ENCODE data around the gene IGFBPL1. TPM values are rescaled to one million over a fixed set of nuclear protein-coding genes. Genes with fewer than 3 reads are reported as not detected.

Gene IGFBPL1
- total RNA-seq, 1 donor from 2014 or later, result not detected

GRCh38 chr9:38376021-38376670 lies 48.1 kb downstream of the IGFBPL1 start:
- TF ChIP-seq, protein P1, sequence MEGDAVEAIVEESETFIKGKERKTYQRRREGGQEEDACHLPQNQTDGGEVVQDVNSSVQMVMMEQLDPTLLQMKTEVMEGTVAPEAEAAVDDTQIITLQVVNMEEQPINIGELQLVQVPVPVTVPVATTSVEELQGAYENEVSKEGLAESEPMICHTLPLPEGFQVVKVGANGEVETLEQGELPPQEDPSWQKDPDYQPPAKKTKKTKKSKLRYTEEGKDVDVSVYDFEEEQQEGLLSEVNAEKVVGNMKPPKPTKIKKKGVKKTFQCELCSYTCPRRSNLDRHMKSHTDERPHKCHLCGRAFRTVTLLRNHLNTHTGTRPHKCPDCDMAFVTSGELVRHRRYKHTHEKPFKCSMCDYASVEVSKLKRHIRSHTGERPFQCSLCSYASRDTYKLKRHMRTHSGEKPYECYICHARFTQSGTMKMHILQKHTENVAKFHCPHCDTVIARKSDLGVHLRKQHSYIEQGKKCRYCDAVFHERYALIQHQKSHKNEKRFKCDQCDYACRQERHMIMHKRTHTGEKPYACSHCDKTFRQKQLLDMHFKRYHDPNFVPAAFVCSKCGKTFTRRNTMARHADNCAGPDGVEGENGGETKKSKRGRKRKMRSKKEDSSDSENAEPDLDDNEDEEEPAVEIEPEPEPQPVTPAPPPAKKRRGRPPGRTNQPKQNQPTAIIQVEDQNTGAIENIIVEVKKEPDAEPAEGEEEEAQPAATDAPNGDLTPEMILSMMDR (IDR thresholded peaks at IDR 0.05), result no peak
- TF ChIP-seq POLR2A (IDR thresholded peaks at IDR 0.05), result no peak
- TF ChIP-seq POLR2AphosphoS5 (IDR thresholded peaks at IDR 0.05; ENCODE audit: insufficient read depth in 1 of 2, low read depth in 1 of 2), result no peak
- intact Hi-C loops (cut with DNase I), result loop anchor here (10.0 kb wide), 1 partner anchor 49 kb away; the partner anchor contains the start of gene IGFBPL1
- H3K9me3 ChIP-seq, result no peaks in the 10 kb centered on the region
- no peak overlapping the region for H3K27ac ChIP-seq
- H3K4me3 ChIP-seq, result no peak overlapping the region
- no peak for DNase-seq (ENCODE audit: extremely low spot score in 2 of 2)
- H3K36me3 ChIP-seq, result no peaks in the 10 kb centered on the region
- no peaks in the 10 kb centered on the region for H3K27me3 ChIP-seq
- H3K4me1 ChIP-seq, result peaks cover 6% of the 10 kb centered on the region

- intact Hi-C loops (cut with DNase I), result loop anchor here (10.0 kb wide), 1 partner anchor 49 kb away; the partner anchor contains the start of gene IGFBPL1
- DNase-seq (ENCODE audit: extremely low spot score in 2 of 2), result no peak
- Histone ChIP-seq H3K9me3 (no peaks in the 10 kb centered on the region), H3K4me3 (no peak overlapping the region), H3K27ac (no peak overlapping the region), H3K27me3 (no peaks in the 10 kb centered on the region), H3K36me3 (no peaks in the 10 kb centered on the region), H3K4me1 (peaks cover 6% of the 10 kb centered on the region)
- no peak for TF ChIP-seq POLR2A (IDR thresholded peaks at IDR 0.05)
- TF ChIP-seq, protein P1 (IDR thresholded peaks at IDR 0.05), result no peak
- TF ChIP-seq POLR2AphosphoS5 (IDR thresholded peaks at IDR 0.05; ENCODE audit: insufficient read depth in 1 of 2, low read depth in 1 of 2), result no peak
Observed at GRCh38 chr9:38375572-38375963, 48.7 kb downstream of the IGFBPL1 start.

DNA sequence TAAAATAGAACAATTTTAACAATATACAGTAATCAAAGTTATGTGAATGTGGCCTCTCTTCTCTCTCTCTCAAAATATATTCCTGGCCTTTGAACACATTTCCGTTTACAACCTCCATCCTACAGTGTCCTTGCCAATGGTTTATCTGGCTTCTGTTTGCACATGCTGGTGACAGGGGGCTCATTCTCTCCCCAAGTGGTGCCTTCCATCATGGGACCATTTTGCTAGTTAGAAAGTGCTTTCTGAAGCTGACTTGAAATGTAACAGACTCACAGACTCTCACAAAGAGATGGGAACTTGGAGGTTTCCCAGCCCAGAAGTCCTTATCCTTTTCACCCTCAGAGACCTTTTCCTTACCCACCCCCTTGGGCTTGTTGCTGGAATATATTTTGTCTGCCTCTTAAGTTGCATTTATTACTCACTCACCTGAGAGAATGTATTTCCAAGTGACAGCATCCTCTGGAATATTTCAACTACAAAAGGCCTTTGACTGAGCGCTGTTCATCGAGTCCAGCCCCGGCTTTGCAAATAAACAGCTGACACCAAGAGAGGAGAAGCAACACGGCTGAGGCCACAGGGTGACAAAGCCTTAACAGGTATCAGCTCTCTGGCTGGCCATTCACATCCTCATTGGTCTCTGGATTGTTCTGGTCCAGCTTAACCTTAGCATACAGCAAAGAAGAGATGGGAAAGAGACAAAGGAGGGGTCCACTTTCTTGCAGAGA lies 49.2 kb downstream of the IGFBPL1 start:
- no peak overlapping the region for H3K27ac ChIP-seq
- no peaks in the 10 kb centered on the region for H3K9me3 ChIP-seq
- TF ChIP-seq, protein P1 (IDR thresholded peaks at IDR 0.05), result no peak
- TF ChIP-seq POLR2A (IDR thresholded peaks at IDR 0.05) (no peak), POLR2AphosphoS5 (IDR thresholded peaks at IDR 0.05; ENCODE audit: insufficient read depth in 1 of 2, low read depth in 1 of 2) (no peak)
- no peak overlapping the region for H3K4me3 ChIP-seq
- H3K27me3 ChIP-seq, result no peaks in the 10 kb centered on the region
- peaks cover 6% of the 10 kb centered on the region for H3K4me1 ChIP-seq
- H3K36me3 ChIP-seq, result no peaks in the 10 kb centered on the region
- intact Hi-C loops (cut with DNase I), result loop anchor here (10.0 kb wide), 1 partner anchor 50 kb away; the partner anchor contains the start of gene IGFBPL1
- DNase-seq (ENCODE audit: extremely low spot score in 2 of 2), result no peak

GRCh38 chr9:38373679-38374078 lies 50.6 kb downstream of the IGFBPL1 start:
- Histone ChIP-seq H3K27me3 (no peaks in the 10 kb centered on the region), H3K27ac (no peak overlapping the region), H3K36me3 (no peaks in the 10 kb centered on the region), H3K9me3 (no peaks in the 10 kb centered on the region), H3K4me1 (peaks cover 6% of the 10 kb centered on the region), H3K4me3 (no peak overlapping the region)
- TF ChIP-seq POLR2A (IDR thresholded peaks at IDR 0.05) (no peak), POLR2AphosphoS5 (IDR thresholded peaks at IDR 0.05; ENCODE audit: insufficient read depth in 1 of 2, low read depth in 1 of 2) (no peak)
- TF ChIP-seq, protein P1 (IDR thresholded peaks at IDR 0.05), result no peak
- intact Hi-C loops (cut with DNase I), result loop anchor here (10.0 kb wide), 1 partner anchor 51 kb away; the partner anchor contains the start of gene IGFBPL1
- DNase-seq (ENCODE audit: extremely low spot score in 2 of 2), result no peak

Measured in vagina (tissue), 2 donors.